Fibroblast of pulmonary artery (primary cell): ENCODE data around the gene BORCS6.

Experiments used
- DNase-seq: peaks from one replicate; pipeline ENCODE4 v3.0.0-alpha.2; 2010; ENCODE audit warnings: low read depth
- H3K4me3 ChIP-seq: replicated peaks from 2 replicates; pipeline ENCODE4 v1.5.1; 2011; ENCODE audit warnings: low read depth, mild to moderate bottlenecking, control low read depth, low read length, moderate library complexity
- CTCF ChIP-seq: IDR thresholded peaks from 2 replicates; pipeline ENCODE4 v1.5.1; 2011; ENCODE audit warnings: mild to moderate bottlenecking, control low read depth, low read length, inconsistent platforms; ENCODE audit errors: missing control alignments

BORCS6 gene

GRCh38 chr17:8227238-8227581 lies 37.2 kb upstream of the BORCS6 start:
- no peak for TF ChIP-seq CTCF
- DNase-seq = no peak
- peak overlapping the region; percentile 39 for H3K4me3 ChIP-seq

GRCh38 chr17:8226536-8227237 lies 36.7 kb upstream of the BORCS6 start:
- H3K4me3 ChIP-seq = peak overlapping the region; percentile 39
- no peak for TF ChIP-seq CTCF
- peak; percentile 93 for DNase-seq

- DNase-seq = peak; percentile 76
- no peak for TF ChIP-seq CTCF
- peak overlapping the region; percentile 39 for H3K4me3 ChIP-seq
These were observed 36.0 kb upstream of the BORCS6 start for GRCh38 chr17:8225813-8226535.

GRCh38 chr17:8224891-8225812 lies 35.2 kb upstream of the BORCS6 start:
- no peak for TF ChIP-seq CTCF
- no peak overlapping the region for H3K4me3 ChIP-seq
- DNase-seq = no peak

- DNase-seq = peak; percentile 42
- peak overlapping the region; percentile 78 for H3K4me3 ChIP-seq
- TF ChIP-seq CTCF = peak; percentile 5
These were observed 33.6 kb upstream of the BORCS6 start for GRCh38 chr17:8223356-8224126.

- DNase-seq = peak; percentile 97
- no peak for TF ChIP-seq CTCF
These were observed 32.8 kb upstream of the BORCS6 start for GRCh38 chr17:8222630-8223355.

More at GRCh38 chr17:8222630-8223355, 32.8 kb upstream of the BORCS6 start:
- H3K4me3 ChIP-seq = peak overlapping the region; percentile 78
